Effector memory CD4-positive, alpha-beta T cell (primary cell): Measurements from ENCODE around the gene NET1.
"Not testable (repeated sequence)": the region's sequence is repeated elsewhere in the genome, so short reads cannot be mapped to it uniquely, and the experiment has no call there.

Source experiments
- DNase-seq, 3 donors: peaks; one replicate each; pipeline ENCODE4 v3.0.0-alpha.2; 2020
- H3K27ac ChIP-seq: 2 replicates; pipeline ENCODE4 v1.7.0; 2013; ENCODE audit warnings: mild to moderate bottlenecking, low read length, moderate library complexity; ENCODE audit not compliant: insufficient read depth, poor library complexity, severe bottlenecking
- H3K27me3 ChIP-seq: replicated peaks from 2 replicates; pipeline ENCODE4 v1.7.0; 2013; ENCODE audit warnings: mild to moderate bottlenecking, low read length; ENCODE audit not compliant: insufficient read depth, control insufficient read depth, poor library complexity, severe bottlenecking
- H3K36me3 ChIP-seq: 2 replicates; pipeline ENCODE4 v1.7.0; 2013; ENCODE audit warnings: mild to moderate bottlenecking, low read length, moderate library complexity; ENCODE audit not compliant: control insufficient read depth, insufficient read depth
- H3K4me1 ChIP-seq: 2 replicates; pipeline ENCODE4 v1.7.0; 2013; ENCODE audit warnings: low read length, mild to moderate bottlenecking; ENCODE audit not compliant: control insufficient read depth, insufficient read depth, poor library complexity, severe bottlenecking
- H3K4me3 ChIP-seq: 2 replicates; pipeline ENCODE4 v1.7.0; 2013; ENCODE audit warnings: low read length, low read depth, mild to moderate bottlenecking; ENCODE audit not compliant: insufficient read depth, poor library complexity, severe bottlenecking
- H3K9me3 ChIP-seq: 2 replicates; pipeline ENCODE4 v1.7.0; 2013; ENCODE audit warnings: mild to moderate bottlenecking, low read length, moderate library complexity; ENCODE audit not compliant: control insufficient read depth

Gene NET1

DNA sequence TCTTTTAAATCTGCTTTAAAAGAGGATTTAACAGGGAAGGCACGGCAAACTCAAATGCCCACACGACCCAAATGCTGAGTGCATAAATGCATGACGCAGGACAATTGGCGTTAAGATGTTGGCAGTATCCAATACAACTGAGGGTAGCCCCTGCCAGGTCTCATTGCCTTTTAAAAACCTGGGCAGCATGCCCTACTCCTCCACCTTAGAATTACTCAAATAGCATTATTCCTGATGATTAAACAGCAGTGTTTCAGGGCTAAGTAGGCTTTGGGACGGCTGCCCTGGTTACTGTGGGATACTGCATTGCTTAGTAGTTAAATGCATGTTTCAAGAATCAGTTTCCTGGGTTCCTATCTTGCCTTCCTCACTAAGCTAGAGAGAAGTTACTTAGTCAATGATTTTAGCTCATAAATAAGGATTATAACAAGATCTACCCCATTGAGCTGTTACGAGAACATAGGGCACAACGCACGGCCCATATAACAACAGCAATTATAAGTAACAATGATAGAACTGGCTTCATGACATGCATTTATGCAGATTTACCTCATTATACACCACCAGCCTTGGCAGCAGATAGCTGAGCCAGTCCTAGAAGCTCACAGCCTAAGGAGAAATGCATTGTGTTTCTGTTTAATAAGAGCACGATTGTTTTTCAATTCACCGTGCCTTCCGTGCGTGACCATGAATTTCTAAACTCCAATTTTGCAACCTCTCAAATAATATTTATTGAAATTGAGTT is 15.6 kb upstream of the NET1 start:
- Histone ChIP-seq H3K4me1 (no peaks in the 10 kb centered on the region), H3K27ac (no peak overlapping the region), H3K9me3 (no peaks in the 10 kb centered on the region), H3K4me3 (no peak overlapping the region), H3K36me3 (no peaks in the 10 kb centered on the region), H3K27me3 (no peaks in the 10 kb centered on the region)
- DNase-seq: no peak

DNA sequence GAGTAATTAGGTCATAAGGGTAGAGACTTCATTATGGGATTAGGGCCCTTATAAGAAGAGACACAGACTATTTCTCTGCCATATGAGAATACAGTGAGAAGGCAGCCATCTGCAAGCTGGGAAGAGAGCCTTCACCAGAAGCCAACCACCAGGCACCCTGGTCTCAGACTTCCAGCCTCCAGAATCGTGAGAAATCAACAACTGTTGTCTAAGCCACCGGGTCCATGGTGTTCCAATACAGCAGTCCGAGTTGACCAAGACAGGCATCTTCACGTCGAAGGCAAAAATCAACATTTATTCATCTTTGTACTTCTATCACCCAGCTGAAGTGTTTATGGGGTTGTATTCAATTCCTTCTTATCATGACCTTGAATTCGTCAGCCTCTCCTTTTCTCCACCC is 13.0 kb upstream of the NET1 start:
- no peaks in the 10 kb centered on the region for H3K27me3 ChIP-seq
- H3K27ac ChIP-seq: no peak overlapping the region
- H3K4me3 ChIP-seq: no peak overlapping the region
- DNase-seq: no peak
- H3K36me3 ChIP-seq: no peaks in the 10 kb centered on the region
- H3K9me3 ChIP-seq: no peaks in the 10 kb centered on the region
- no peaks in the 10 kb centered on the region for H3K4me1 ChIP-seq

DNA sequence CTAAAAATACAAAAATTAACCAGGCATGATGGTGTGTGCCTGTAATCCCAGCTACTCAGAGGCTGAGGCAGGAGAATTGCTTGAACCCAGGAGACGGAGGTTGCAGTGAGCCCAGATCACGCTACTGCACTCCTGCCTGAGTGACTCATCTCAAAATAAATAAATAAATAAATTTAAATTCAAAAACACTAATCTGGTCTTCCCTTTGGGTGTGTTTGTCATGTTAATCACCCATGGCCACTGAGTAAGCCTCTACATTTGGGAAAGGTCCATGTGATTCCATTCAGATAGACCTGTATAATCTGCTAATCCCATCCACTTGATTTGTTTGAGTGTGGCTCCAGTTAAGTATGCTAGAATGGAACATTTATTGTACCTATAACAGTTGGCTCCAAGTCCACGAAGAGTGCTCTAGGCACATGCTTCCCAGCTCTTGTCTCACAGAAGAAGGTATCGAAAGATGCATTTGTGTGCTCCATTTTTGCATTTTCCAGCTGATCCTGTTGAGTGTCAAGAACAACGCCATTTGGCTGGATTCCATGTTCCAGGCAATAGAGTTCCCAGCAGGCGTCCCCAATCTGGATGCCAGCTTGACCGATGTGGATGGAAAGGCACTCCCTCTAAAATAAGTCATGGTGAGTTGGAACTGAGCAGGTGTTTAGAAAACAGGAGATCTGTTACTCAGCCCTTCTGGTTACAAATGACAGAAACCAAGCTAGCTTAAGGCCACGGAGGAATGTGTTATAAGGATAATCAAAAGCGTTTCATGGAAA is 11.7 kb upstream of the NET1 start:
- DNase-seq: no peak

DNA sequence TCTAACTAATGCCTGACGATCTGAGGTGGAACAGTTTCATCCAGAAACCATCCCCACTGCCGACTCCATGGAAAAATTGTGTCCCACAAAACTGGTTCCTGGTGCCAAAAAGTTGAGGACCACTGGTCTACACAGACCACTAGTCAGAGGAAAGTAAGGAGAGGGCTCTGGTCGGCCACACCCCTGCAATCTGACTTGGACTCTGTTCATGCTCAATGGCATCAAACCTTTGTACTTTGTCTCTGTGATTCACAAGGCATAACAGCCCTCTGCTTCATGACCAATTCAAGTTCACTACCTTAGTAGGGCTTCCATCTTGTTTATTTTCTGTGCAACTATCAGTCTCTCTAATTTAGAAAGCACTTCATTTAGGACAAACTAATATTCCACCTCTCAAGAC is 9.6 kb upstream of the NET1 start:
- Histone ChIP-seq H3K27ac (no peak overlapping the region), H3K4me1 (no peaks in the 10 kb centered on the region), H3K36me3 (no peaks in the 10 kb centered on the region), H3K4me3 (no peak overlapping the region), H3K9me3 (no peaks in the 10 kb centered on the region), H3K27me3 (no peaks in the 10 kb centered on the region)
- DNase-seq: no peak

More for the DNA sequence above, 11.7 kb upstream of the NET1 start:
- H3K27ac ChIP-seq: no peak overlapping the region
- no peaks in the 10 kb centered on the region for H3K4me1 ChIP-seq
- H3K36me3 ChIP-seq: no peaks in the 10 kb centered on the region
- H3K4me3 ChIP-seq: no peak overlapping the region
- no peaks in the 10 kb centered on the region for H3K9me3 ChIP-seq
- no peaks in the 10 kb centered on the region for H3K27me3 ChIP-seq

DNA sequence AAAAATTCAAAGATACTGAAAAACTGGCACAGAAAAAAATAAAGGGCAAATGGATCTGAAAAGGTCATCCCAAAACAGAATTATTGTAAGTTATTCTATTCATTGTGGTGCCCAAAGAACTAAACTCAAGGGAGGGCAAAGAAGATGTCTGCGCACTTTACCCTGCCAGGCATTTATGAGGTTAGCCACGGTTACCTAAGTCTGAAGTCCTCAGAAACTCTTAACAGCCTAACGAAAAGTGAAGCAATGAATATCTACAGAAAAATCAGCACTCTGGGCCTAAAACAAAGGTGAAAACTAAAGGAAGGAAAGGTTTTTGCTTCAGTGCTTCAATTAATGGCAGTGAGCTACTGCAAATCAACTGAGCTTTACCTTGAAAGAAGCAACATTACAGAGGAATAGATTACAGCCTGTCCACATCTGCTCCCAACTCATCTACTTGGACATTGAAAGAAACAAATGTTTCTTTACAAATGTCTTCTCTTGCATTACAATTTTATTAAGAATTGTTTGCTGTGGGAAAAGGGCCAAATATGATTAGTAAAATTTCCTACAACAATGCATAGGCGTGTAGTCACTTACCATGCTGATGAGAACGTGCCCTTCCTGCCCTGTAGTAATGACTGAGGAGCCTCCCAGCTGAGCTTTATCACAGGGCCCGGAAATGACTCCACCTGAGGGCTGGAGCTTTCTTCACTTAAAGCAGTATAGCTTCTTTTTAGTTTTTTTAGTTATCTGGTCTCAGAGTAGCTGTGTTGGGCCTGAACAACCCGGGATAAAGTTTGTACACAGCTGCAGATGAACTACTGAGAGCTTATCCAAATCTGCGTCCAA is 7.9 kb upstream of the NET1 start, which contains the start of gene TUBAL3:
Gene TUBAL3, minus strand, starts transcription at position 621 of the 834 bp plus-strand sequence. Its CDS starts 36 bp downstream, at position 585.
- Histone ChIP-seq H3K4me1 (no peaks in the 10 kb centered on the region), H3K9me3 (no peaks in the 10 kb centered on the region), H3K27ac (no peak within 1 kb of the TSS), H3K4me3 (no peak within 1 kb of the TSS), H3K27me3 (no peaks in the 10 kb centered on the region), H3K36me3 (no peaks in the 10 kb centered on the region)
- no peak for DNase-seq

DNA sequence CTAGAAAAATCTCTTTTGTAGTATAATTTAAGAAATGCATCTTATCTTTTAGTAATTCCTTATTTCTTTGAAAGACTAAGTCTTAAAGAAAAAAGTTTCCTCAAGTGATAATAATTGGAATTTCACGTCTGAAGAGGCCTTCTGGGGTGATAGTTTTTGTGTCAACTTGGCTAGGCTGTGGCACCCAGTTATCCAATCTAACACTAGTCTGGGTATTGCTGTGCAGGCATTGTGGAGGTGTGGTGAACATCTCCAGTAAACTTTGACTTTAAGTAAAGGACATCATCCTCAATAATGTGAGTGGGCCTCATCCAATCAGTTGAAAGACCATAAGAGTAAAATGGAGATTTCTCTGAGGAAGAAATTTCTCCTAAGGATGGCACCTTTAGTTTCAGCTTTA is 5.4 kb upstream of the NET1 start:
- H3K27me3 ChIP-seq: no peaks in the 10 kb centered on the region
- no peaks in the 10 kb centered on the region for H3K4me1 ChIP-seq
- H3K9me3 ChIP-seq: no peaks in the 10 kb centered on the region
- no peak overlapping the region for H3K4me3 ChIP-seq
- no peak overlapping the region for H3K27ac ChIP-seq
- H3K36me3 ChIP-seq: no peaks in the 10 kb centered on the region
- DNase-seq: no peak

DNA sequence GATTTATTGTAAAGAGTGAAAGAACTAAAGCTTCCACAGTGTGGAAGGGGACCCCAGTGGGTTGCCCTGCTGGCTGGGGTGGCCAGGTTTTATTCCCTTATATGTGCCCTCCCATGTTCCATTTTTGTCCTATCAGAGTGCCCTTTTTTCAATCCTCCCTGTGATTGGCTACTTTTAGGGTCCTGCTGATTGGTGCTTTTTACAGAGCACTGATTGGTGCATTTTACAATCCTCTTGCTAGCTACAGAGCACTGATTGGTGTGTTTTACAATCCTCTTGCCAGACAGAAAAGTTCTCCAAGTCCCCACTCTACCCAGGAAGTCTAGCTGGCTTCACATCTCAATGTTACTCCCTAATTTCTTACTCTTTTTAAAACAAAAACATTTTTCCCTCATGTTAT is 1.6 kb upstream of the NET1 start:
- H3K4me1 ChIP-seq, H3K27me3 ChIP-seq, DNase-seq, H3K4me3 ChIP-seq, H3K9me3 ChIP-seq, H3K36me3 ChIP-seq, H3K27ac ChIP-seq: not testable (repeated sequence)

DNA sequence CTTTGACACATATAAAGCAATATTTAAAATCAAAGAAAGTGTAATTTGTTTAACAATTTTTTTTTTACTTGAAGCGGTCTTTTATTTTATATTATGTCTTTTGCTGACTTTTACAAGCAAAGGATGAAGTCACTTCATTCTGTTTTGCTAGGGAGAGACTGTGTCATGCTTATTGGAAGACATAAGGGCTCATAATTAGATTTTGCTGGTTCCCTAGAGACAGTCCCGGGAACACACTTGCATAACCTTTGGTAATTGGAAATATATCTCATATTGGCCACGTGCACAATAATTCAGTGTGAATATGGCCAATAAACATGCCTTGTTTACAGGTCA is 448 bp upstream of the NET1 start:
- peak overlapping the region; percentile 91 for H3K4me3 ChIP-seq
- H3K27ac ChIP-seq: no peak overlapping the region
- no peaks in the 10 kb centered on the region for H3K4me1 ChIP-seq
- DNase-seq: no peak
- H3K36me3 ChIP-seq: no peaks in the 10 kb centered on the region
- no peaks in the 10 kb centered on the region for H3K27me3 ChIP-seq
- H3K9me3 ChIP-seq: no peaks in the 10 kb centered on the region

DNA sequence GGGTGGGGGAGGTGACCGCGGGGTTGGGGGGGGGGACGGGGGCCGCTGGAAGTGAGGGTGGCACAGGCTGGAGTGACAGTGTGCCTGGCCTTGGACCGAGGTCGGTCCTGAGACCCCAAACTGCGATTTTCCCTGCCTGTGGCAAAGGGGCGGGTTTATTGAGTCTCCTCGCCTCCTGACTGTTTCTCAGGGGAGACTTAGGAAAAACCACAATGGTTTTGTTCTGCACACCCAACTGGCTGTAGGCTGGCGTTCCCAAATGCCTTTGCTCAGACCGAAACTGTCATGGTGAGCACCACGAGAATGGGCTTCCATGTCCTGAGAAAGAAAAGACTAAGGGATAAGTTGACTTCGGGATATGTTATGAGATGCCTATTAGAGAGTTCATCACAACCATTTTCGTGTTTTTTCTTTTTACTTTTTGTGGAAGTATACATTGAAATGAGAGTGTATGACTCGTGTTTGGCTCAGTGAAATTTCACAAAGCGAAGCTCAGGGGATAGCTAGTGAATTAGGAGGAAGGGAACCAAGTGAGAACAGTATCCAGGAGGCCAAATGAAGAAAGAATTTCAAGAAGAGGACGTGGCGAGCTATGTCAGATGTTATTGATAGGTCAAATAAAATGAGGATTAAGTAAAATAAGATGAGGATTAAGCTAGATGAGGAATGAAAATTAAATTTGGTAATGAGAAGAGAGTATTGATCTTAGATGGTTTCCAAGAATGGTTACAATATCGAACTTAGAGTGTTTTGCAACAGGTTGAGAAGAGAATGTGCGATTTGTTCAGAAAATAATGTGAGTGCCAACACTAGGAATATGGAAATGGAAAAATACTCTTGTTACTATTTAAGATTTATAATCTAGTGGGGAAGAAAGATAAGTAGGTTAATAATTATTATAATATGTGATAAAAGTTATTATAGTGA is 918 bp downstream of the NET1 start:
- Histone ChIP-seq H3K4me1 (no peaks in the 10 kb centered on the region), H3K4me3 (peak overlapping the region; percentile 13), H3K27ac (no peak overlapping the region), H3K9me3 (no peaks in the 10 kb centered on the region), H3K27me3 (no peaks in the 10 kb centered on the region), H3K36me3 (no peaks in the 10 kb centered on the region)
- no peak for DNase-seq
